SJSA1 (cell line): ENCODE data around the gene OMP. TPM values are rescaled to one million over a fixed set of nuclear protein-coding genes. Genes with fewer than 3 reads are reported as not detected.

Experiments used
- DNase-seq, 2 experiments: peaks; one replicate each; pipeline ENCODE4 v3.0.0-alpha.2; 2015 to 2020; ENCODE audit warnings: low spot score in 2 of 2, low read depth in 1 of 2
- H3K27ac ChIP-seq: fragments of 250-450 bp; sonication (Bioruptor Pico); 2 replicates; pipeline ENCODE4 v1.5.1; 2020; ENCODE audit warnings: mild to moderate bottlenecking, moderate library complexity
- H3K27me3 ChIP-seq: fragments of 250-450 bp; sonication (Bioruptor Pico); replicated peaks from 2 replicates; pipeline ENCODE4 v1.5.1; 2020; ENCODE audit warnings: mild to moderate bottlenecking, moderate library complexity
- H3K36me3 ChIP-seq: fragments of 250-450 bp; sonication (Bioruptor Pico); 2 replicates; pipeline ENCODE4 v1.5.1; 2020; ENCODE audit warnings: mild to moderate bottlenecking
- H3K4me1 ChIP-seq: fragments of 250-450 bp; sonication (Bioruptor Pico); replicated peaks from 2 replicates; pipeline ENCODE4 v1.6.1; 2021; ENCODE audit warnings: mild to moderate bottlenecking
- H3K4me3 ChIP-seq: fragments of 250-450 bp; sonication (Bioruptor Pico); 2 replicates; pipeline ENCODE4 v1.5.1; 2020; ENCODE audit warnings: mild to moderate bottlenecking
- H3K9me3 ChIP-seq: fragments of 250-450 bp; sonication (Bioruptor Pico); replicated peaks from 2 replicates; pipeline ENCODE4 v1.5.1; 2020; ENCODE audit warnings: mild to moderate bottlenecking
- total RNA-seq: library from RNA; depleted of rRNA; stranded (reverse); fragments of >200 nt; shearing (Covaris generic); gene quantifications from 2 replicates; pipeline ENCODE4 v1.2.3, GENCODE V29; 2014

Gene OMP
- total RNA-seq, 1 experiment from 2014 or later = not detected

DNA sequence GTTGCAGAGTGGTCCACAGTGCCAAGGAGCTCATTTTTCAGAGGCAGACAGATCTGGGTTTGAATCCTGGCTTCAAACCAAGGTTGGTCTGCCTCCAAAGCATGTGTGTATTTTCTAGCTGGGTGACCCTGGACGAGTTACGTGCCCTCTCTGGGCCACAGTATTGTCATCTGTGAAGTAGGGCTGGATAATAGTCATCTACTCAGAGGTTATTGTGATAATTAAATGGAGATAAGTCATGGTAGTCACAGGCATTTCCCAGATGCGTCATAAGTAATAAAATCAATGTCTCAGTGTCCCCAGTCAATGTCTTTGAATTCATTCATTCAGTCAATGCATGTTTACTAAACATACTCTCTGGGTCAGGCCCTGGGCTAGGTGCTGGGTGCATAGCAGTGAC, 8.6 kb downstream of the OMP start:
- DNase-seq = no peak
- H3K27ac ChIP-seq = no peak overlapping the region
- H3K36me3 ChIP-seq = peaks cover 4% of the 10 kb centered on the region; the same call in 1 of the 2 replicates
- H3K4me1 ChIP-seq = peaks cover 23% of the 10 kb centered on the region
- no peaks in the 10 kb centered on the region for H3K9me3 ChIP-seq
- H3K4me3 ChIP-seq = no peak overlapping the region
- no peaks in the 10 kb centered on the region for H3K27me3 ChIP-seq

DNA sequence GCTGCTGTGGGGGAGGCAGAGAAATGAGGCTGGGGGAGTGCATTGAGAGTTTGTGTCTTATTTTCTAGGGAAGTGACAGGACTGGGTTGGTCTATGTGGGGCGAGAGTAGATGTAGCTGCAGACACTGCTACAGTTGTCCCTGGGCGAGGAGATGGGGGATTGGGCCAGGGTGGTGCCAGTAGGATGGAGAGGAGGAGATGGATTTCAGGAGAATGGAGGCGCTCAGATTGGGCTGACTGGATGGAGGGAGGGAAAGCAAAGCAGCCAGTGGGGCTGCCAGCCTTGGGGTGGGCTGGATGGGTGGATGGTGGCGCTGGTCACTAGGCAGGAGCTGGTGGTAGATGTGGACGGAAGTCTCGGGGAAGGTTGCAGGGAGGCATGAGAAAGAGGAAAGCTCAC, 9.3 kb downstream of the OMP start:
- H3K9me3 ChIP-seq = no peaks in the 10 kb centered on the region
- no peak overlapping the region for H3K4me3 ChIP-seq
- H3K27me3 ChIP-seq = no peaks in the 10 kb centered on the region
- H3K27ac ChIP-seq = no peak overlapping the region
- peaks cover 23% of the 10 kb centered on the region for H3K4me1 ChIP-seq
- DNase-seq = no peak
- H3K36me3 ChIP-seq = peaks cover 4% of the 10 kb centered on the region; the same call in 1 of the 2 replicates

DNA sequence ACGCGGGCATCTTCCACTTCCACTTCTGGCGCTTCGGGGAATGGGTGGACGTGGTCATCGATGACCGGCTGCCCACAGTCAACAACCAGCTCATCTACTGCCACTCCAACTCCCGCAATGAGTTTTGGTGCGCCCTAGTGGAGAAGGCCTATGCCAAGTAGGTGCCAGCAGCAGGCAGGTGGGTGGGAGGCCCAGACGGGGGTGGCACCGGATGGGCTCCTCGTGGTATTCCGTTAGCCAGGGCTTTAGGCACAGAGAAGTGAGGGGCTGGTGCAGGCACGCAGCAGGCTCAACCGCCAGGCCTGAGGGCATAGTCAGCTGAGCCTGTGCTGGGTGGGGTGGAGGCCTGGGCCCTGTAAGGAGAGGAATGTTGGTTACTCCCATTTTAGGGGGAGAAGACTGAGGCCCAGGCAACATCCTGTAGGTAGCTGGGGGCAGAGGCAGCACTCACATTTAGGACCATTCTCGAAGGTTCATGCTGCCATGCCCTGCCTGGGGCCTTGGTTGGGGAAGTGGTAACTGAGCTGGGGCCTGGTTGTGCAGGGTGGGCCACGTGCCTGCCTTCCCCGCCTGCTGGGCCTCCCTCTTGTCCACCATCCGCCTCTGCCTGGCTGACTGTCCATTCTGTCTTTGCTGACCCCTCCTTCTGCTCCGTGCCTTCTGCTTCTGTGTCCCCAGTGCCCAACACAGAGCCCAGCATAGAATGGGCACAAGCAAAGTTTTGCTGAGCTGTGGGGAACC, 10.2 kb downstream of the OMP start:
- H3K27me3 ChIP-seq = no peaks in the 10 kb centered on the region
- H3K9me3 ChIP-seq = no peaks in the 10 kb centered on the region
- peaks cover 4% of the 10 kb centered on the region; the same call in 1 of the 2 replicates for H3K36me3 ChIP-seq
- no peak for DNase-seq
- H3K4me3 ChIP-seq = no peak overlapping the region
- no peak overlapping the region for H3K27ac ChIP-seq
- H3K4me1 ChIP-seq = peaks cover 15% of the 10 kb centered on the region

DNA sequence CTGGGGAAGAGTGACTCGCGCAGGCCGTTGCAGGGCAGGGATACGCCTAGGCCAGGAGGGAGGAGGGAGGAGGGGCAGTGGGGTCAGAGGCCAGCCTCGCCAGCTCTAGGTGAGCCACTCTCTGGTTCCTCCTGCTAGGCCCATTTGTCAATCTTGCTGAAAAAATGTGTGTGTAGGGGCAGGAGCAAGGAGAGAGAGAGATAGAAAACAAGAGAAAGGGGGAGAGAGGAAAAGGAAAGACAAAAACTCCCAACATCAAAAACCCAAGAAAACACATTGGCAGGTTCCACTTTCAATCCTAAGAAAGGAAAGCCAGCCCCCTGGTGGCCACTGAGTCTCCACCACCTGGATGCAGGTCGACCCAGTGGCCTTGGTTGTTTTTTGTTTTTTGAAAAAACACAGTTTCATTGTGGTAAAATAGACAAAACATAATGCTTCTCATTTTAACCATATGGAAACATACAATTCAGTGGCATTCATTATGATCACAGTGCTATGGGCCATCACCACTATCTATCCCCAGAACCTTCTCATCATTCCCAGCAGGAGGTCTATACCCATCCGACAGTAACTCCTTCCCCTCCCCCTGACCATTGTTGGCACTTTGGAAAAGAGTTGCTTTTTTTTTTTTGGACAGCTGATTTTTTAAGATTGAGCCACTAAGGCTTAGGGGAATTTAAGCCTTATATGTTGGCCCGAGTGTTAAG, 10.9 kb downstream of the OMP start:
- DNase-seq = no peak
- Histone ChIP-seq H3K4me1 (peaks cover 9% of the 10 kb centered on the region; the same call in 1 of the 2 replicates), H3K27me3 (no peaks in the 10 kb centered on the region)

DNA sequence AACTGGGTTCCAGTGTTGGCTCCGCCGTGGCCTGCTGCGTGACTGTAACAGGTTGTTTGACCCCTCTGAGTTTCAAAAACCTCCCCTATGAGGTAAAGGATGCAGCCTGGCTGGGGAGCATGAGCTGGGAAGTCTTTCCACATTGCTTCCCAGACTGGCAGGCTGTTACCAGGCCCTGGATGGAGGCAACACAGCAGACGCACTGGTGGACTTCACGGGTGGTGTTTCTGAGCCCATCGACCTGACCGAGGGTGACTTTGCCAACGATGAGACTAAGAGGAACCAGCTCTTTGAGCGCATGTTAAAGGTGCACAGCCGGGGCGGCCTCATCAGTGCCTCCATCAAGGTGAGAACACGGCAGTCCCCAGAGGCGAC, 11.4 kb downstream of the OMP start:
- no peak overlapping the region for H3K4me3 ChIP-seq
- peaks cover 4% of the 10 kb centered on the region; the same call in 1 of the 2 replicates for H3K36me3 ChIP-seq
- H3K9me3 ChIP-seq = no peaks in the 10 kb centered on the region
- no peak overlapping the region for H3K27ac ChIP-seq
- DNase-seq = no peak
- H3K27me3 ChIP-seq = no peaks in the 10 kb centered on the region
- H3K4me1 ChIP-seq = peaks cover 7% of the 10 kb centered on the region; the same call in 1 of the 2 replicates

More for the DNA sequence above, 10.9 kb downstream of the OMP start:
- H3K27ac ChIP-seq = no peak overlapping the region
- H3K9me3 ChIP-seq = no peaks in the 10 kb centered on the region
- H3K36me3 ChIP-seq = peaks cover 4% of the 10 kb centered on the region; the same call in 1 of the 2 replicates
- H3K4me3 ChIP-seq = no peak overlapping the region

DNA sequence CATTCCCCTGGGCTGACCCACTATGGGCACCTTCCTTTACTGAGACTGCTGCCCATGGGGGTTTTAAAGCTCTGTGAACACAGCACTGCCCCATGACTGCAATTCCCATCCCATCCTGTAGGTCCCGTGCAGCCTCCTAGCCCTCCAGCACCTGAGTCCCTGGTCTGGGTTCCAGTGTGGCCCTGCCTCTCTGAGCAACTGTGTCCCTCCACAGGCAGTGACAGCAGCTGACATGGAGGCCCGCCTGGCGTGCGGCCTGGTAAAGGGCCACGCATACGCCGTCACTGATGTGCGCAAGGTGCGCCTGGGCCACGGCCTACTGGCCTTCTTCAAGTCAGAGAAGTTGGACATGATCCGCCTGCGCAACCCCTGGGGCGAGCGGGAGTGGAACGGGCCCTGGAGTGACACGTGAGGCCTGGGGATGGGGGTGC, 12.6 kb downstream of the OMP start:
- Histone ChIP-seq H3K36me3 (peaks cover 4% of the 10 kb centered on the region; the same call in 1 of the 2 replicates), H3K27ac (no peak overlapping the region), H3K9me3 (no peaks in the 10 kb centered on the region), H3K27me3 (no peaks in the 10 kb centered on the region), H3K4me1 (no peaks in the 10 kb centered on the region), H3K4me3 (no peak overlapping the region)
- DNase-seq = no peak

DNA sequence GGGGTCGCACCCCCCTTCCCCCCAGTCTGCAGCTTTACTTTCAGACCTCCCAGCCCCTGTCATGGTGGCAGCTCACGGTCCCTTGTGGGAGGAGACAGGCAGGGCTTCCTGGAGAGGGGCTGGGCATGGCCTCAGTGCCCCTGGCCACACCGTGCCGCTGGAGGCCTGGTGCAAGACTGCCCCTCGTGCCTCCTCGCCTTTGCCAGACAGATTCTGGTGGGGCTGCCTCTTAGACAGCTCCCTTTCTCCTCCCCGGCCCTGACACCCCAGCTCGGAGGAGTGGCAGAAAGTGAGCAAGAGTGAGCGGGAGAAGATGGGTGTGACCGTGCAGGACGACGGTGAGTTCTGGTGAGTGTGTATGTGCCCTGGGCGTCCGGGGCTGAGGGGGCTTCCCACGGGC, 13.3 kb downstream of the OMP start:
- DNase-seq = no peak
- Histone ChIP-seq H3K4me1 (no peaks in the 10 kb centered on the region), H3K4me3 (no peak overlapping the region), H3K27me3 (no peaks in the 10 kb centered on the region), H3K27ac (no peak overlapping the region), H3K36me3 (peaks cover 4% of the 10 kb centered on the region; the same call in 1 of the 2 replicates), H3K9me3 (no peaks in the 10 kb centered on the region)

DNA sequence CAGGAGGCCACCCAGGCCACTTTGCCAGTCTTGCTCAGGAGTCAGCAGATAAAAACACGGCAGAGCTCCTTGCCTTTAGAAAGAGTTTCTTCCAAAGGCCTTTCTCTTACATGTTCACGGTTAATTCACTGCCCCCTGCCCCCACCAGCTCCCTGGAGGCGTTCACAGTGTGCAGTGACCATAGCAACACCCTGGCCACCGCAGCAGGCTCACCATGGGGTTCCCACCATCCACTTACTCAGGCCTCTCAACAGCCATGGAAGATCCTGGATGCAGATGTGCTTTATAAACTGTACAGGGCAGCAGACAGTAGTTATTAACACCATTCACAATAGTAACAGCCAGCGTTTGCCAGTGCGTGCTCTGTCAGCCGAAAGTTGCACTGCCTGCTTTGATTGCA, 14.9 kb downstream of the OMP start:
- Histone ChIP-seq H3K4me1 (no peaks in the 10 kb centered on the region), H3K27ac (no peak overlapping the region), H3K9me3 (no peaks in the 10 kb centered on the region), H3K27me3 (no peaks in the 10 kb centered on the region), H3K36me3 (peaks cover 4% of the 10 kb centered on the region; the same call in 1 of the 2 replicates), H3K4me3 (no peak overlapping the region)
- no peak for DNase-seq

DNA sequence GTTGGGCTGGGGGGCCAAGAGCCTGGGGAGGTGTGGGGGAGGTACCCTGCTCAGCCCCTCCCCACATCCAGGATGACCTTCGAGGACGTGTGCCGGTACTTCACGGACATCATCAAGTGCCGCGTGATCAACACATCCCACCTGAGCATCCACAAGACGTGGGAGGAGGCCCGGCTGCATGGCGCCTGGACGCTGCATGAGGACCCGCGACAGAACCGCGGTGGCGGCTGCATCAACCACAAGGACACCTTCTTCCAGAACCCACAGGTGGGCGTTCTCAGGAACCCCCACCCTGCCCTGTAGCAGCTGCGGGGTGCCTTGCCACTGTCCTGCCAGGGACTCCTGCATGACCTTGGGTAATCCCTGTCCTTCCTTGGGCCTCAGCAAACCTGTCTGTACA, 15.4 kb downstream of the OMP start:
- no peak for DNase-seq
- H3K4me1 ChIP-seq = no peaks in the 10 kb centered on the region
- no peak overlapping the region for H3K4me3 ChIP-seq
- H3K27me3 ChIP-seq = no peaks in the 10 kb centered on the region
- no peak overlapping the region for H3K27ac ChIP-seq
- H3K9me3 ChIP-seq = no peaks in the 10 kb centered on the region
- H3K36me3 ChIP-seq = peaks cover 4% of the 10 kb centered on the region; the same call in 1 of the 2 replicates

DNA sequence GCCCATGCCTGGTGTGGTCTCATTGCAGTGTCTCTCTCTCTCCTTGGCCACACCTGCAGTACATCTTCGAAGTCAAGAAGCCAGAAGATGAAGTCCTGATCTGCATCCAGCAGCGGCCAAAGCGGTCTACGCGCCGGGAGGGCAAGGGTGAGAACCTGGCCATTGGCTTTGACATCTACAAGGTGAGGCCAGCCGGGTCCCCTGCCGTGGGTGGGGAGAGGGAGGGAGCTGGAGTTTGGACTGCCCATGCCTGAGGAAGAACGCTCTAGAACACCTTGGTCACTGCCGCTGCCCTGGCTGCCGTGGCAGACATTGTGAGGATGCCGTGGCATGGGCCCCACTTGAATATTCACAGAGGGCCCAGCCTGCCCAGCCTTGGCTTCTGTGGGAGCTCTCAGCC, 16.3 kb downstream of the OMP start:
- H3K4me1 ChIP-seq = no peaks in the 10 kb centered on the region
- no peaks in the 10 kb centered on the region for H3K9me3 ChIP-seq
- H3K36me3 ChIP-seq = peaks cover 4% of the 10 kb centered on the region; the same call in 1 of the 2 replicates
- no peak overlapping the region for H3K4me3 ChIP-seq
- no peaks in the 10 kb centered on the region for H3K27me3 ChIP-seq
- no peak for DNase-seq
- no peak overlapping the region for H3K27ac ChIP-seq

DNA sequence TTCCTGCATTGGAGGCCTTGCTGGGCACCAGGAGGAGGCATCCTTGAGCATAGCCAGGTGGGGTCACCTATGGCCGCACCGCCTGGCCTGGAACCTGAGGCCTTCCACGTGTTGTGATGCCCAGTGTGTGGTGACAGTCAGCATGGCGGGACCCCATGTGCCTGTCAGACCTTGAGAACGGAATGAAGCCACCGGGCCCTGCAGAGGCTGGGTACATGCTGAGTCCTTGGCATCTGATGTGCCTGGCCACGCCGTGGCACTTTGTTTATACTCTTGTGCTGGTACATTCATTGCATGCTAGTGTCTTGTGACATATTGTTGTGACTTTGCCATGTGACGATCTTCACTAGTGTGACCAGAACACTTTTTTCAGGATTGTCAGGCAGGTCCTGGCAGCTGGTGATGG, 16.9 kb downstream of the OMP start:
- H3K27me3 ChIP-seq = no peaks in the 10 kb centered on the region
- H3K4me3 ChIP-seq = no peak overlapping the region
- no peaks in the 10 kb centered on the region; the same call in 1 of the 2 replicates for H3K36me3 ChIP-seq
- H3K27ac ChIP-seq = no peak overlapping the region
- H3K4me1 ChIP-seq = no peaks in the 10 kb centered on the region
- no peaks in the 10 kb centered on the region for H3K9me3 ChIP-seq
- DNase-seq = no peak

DNA sequence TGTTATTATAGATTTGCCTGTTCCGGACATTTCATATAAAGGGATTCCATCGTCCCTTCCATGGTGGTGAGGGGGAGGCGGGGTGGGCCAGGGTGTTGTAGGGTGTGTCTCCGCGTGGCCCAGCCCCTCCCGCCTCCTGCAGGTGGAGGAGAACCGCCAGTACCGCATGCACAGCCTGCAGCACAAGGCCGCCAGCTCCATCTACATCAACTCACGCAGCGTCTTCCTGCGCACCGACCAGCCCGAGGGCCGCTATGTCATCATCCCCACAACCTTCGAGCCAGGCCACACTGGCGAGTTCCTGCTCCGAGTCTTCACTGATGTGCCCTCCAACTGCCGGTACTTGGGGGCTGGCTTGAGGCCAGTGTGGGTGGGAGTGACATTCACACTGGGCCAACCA, 17.9 kb downstream of the OMP start:
- Histone ChIP-seq H3K9me3 (no peaks in the 10 kb centered on the region), H3K36me3 (no peaks in the 10 kb centered on the region; the same call in 1 of the 2 replicates), H3K4me3 (no peak overlapping the region), H3K4me1 (no peaks in the 10 kb centered on the region), H3K27me3 (no peaks in the 10 kb centered on the region), H3K27ac (no peak overlapping the region)
- DNase-seq = no peak

DNA sequence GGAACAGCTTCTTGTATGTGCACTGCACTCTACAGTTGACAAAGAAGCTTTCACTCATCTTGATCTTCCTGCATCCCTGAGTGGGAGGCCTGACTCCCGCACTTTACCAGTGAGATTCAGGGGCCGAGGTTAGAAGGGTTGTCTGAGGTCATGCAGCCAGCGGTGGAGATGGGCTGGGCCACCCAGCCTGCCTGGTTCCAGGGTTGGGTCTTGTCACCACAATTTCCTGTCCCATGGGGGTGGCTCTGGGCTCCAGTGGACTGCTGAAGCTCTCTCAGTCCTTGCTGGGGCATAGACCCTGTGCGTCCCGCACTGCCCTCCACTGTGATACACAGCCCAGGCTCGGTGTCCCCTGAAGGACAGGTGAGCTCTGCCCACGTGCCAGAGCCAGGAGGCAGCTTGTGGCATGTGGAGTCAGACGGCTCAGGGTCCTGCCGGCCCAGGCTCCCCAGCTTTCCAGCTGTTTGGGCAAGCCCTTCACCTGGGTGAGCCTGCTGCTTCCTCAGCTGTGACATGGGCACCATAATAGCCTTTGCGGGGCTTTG, 18.5 kb downstream of the OMP start:
- H3K4me3 ChIP-seq = no peak overlapping the region
- H3K36me3 ChIP-seq = no peaks in the 10 kb centered on the region; the same call in 1 of the 2 replicates
- no peak overlapping the region for H3K27ac ChIP-seq
- H3K27me3 ChIP-seq = no peaks in the 10 kb centered on the region
- no peaks in the 10 kb centered on the region for H3K4me1 ChIP-seq
- DNase-seq = no peak
- no peaks in the 10 kb centered on the region for H3K9me3 ChIP-seq
